GM12878 (cell line): ENCODE results near the gene RHBG. TPM values are rescaled to one million over a fixed set of nuclear protein-coding genes. Genes with fewer than 3 reads are reported as not detected.

Source experiments
- ATAC-seq: fragments of 200-7000 bp; cut with Tn5 transposase; 3 replicates; pipeline ENCODE4 v1.9.1; 2020; ENCODE audit warnings: mild to moderate bottlenecking, moderate library complexity
- BruUV-seq: library from RNA; stranded (reverse); fragments of 400-500 nt; replicated peaks from 2 replicates; lab custom pipeline; 2021; lab: Mats Ljungman, UMichigan
- CTCF ChIA-PET: fragments of 300-600 bp; sonication (Branson Sonifier 250); formaldehyde crosslinking; extraction: SDS; loops from one replicate; lab custom pipeline; 2021; ENCODE audit warnings: inconsistent platforms; lab: Yijun Ruan, JAX
- POLR2A ChIA-PET: fragments of 350-600 bp; formaldehyde crosslinking; extraction: SDS; loops from one replicate; lab custom pipeline; 2021; ENCODE audit warnings: inconsistent platforms; lab: Charles Lee
- RAD21 ChIA-PET: fragments of 300-600 bp; sonication (Branson Sonifier 250); formaldehyde crosslinking; loops from one replicate; lab custom pipeline; 2023; ENCODE audit warnings: antibody characterized with exemption; ENCODE audit not compliant: unreplicated experiment; lab: Charles Lee
- SMC1A ChIA-PET: fragments of 300-600 bp; sonication (Branson Sonifier 250); formaldehyde crosslinking; loops from one replicate; lab custom pipeline; 2023; ENCODE audit not compliant: unreplicated experiment, uncharacterized antibody; lab: Charles Lee
- DNase-seq: peaks from one replicate; pipeline ENCODE4 v3.0.0-alpha.2; 2011; ENCODE audit warnings: low read depth, low spot score
- FAIRE-seq: peaks from 3 replicates; lab custom pipeline; 2011; peaks lifted over from hg19 to GRCh38; lab: Jason Lieb, UNC
- H2AFZ ChIP-seq: 2 replicates; pipeline ENCODE4 v1.6.0; 2011; ENCODE audit warnings: low read depth, low read length, control low read depth; ENCODE audit not compliant: control insufficient read depth
- H3K27ac ChIP-seq: 2 replicates; pipeline ENCODE4 v1.5.1; 2011; ENCODE audit warnings: control low read depth; ENCODE audit not compliant: control insufficient read depth, insufficient read depth
- H3K27me3 ChIP-seq, 2 experiments: replicated peaks in 1 of 2; 2 replicates each; pipeline versions ENCODE4 v1.6.0 to v1.6.1; 2011; ENCODE audit warnings: low read length in 1 of 2; ENCODE audit not compliant: control insufficient read depth in 2 of 2, insufficient read depth in 2 of 2
- H3K36me3 ChIP-seq, 2 experiments: 2 replicates each; pipeline ENCODE4 v1.5.1; 2011; ENCODE audit warnings: low read length in 1 of 2; ENCODE audit not compliant: control insufficient read depth in 2 of 2, insufficient read depth in 2 of 2
- H3K4me1 ChIP-seq: 2 replicates; pipeline ENCODE4 v1.6.1; 2011; ENCODE audit warnings: mild to moderate bottlenecking, low read length, moderate library complexity, mixed read lengths; ENCODE audit not compliant: control insufficient read depth, insufficient read depth
- H3K4me2 ChIP-seq: 2 replicates; pipeline ENCODE4 v1.6.0; 2011; ENCODE audit warnings: control low read depth; ENCODE audit not compliant: control insufficient read depth, insufficient read depth
- H3K4me3 ChIP-seq: fragments of 200-600 bp; sonication (generic); 2 replicates; pipeline ENCODE4 v1.5.1; 2016
- H3K79me2 ChIP-seq: 2 replicates; pipeline ENCODE4 v1.6.0; 2011; ENCODE audit warnings: low read length; ENCODE audit not compliant: control insufficient read depth, insufficient read depth
- H3K9ac ChIP-seq: 2 replicates; pipeline ENCODE4 v1.8.0; 2011; ENCODE audit warnings: low read length, control low read depth, mixed read lengths; ENCODE audit not compliant: control insufficient read depth, insufficient read depth
- H3K9me3 ChIP-seq: replicated peaks from 3 replicates; pipeline ENCODE4 v1.5.1; 2011; ENCODE audit warnings: mild to moderate bottlenecking, low read length; ENCODE audit not compliant: control insufficient read depth, insufficient read depth
- H4K20me1 ChIP-seq: 2 replicates; pipeline ENCODE4 v1.6.0; 2011; ENCODE audit not compliant: control insufficient read depth, insufficient read depth
- BCLAF1 ChIP-seq: fragments of 450-650 bp; IDR thresholded peaks from 2 replicates; pipeline ENCODE4 v1.6.1; 2017; ENCODE audit warnings: antibody characterized with exemption, mild to moderate bottlenecking, moderate library complexity
- BMI1 ChIP-seq: fragments of 450-650 bp; IDR thresholded peaks from 2 replicates; pipeline ENCODE4 v1.6.1; 2016; ENCODE audit warnings: mild to moderate bottlenecking, moderate library complexity, borderline replicate concordance
- CBX3 ChIP-seq: fragments of 200-600 bp; sonication (generic); IDR thresholded peaks from 2 replicates; pipeline ENCODE4 v1.6.1; 2016; ENCODE audit warnings: low read depth, borderline replicate concordance
- E2F8 ChIP-seq: fragments of 450-650 bp; IDR thresholded peaks from 2 replicates; pipeline ENCODE4 v1.6.1; 2018; ENCODE audit warnings: mild to moderate bottlenecking, low read depth, moderate library complexity; ENCODE audit not compliant: partially characterized antibody
- GATAD2B ChIP-seq: fragments of 450-650 bp; conservative IDR thresholded peaks from 2 replicates; pipeline ENCODE4 v1.6.1; 2017; ENCODE audit warnings: low read depth, mild to moderate bottlenecking, moderate library complexity
- NKRF ChIP-seq: fragments of 450-650 bp; conservative IDR thresholded peaks from 2 replicates; pipeline ENCODE4 v1.6.1; 2017; ENCODE audit warnings: mild to moderate bottlenecking, moderate library complexity
- SMAD1 ChIP-seq: fragments of 450-650 bp; IDR thresholded peaks from 2 replicates; pipeline ENCODE4 v1.6.1; 2018; ENCODE audit warnings: mild to moderate bottlenecking, low read depth; ENCODE audit not compliant: partially characterized antibody
- TBL1XR1 ChIP-seq: IDR thresholded peaks from 2 replicates; pipeline ENCODE4 v1.6.1; 2012; ENCODE audit warnings: low read depth, low read length, improper control_type of control experiment
- YY1 ChIP-seq: IDR thresholded peaks from 2 replicates; pipeline ENCODE4 v1.6.1; 2011; ENCODE audit warnings: low read depth, mild to moderate bottlenecking, low read length
- ZBTB4 ChIP-seq: fragments of 450-650 bp; formaldehyde crosslinking; IDR thresholded peaks from 2 replicates; pipeline ENCODE4 v1.4.0; 2022; ENCODE audit warnings: mild to moderate bottlenecking, moderate library complexity
- ZNF274 ChIP-seq: IDR thresholded peaks from one replicate; pipeline ENCODE4 v1.8.0; 2011; ENCODE audit not compliant: insufficient read length, insufficient read depth
- WGBS: methylation state at CpG from one replicate; pipeline ENCODE4 v1.1.6; 2016; ENCODE audit warnings: low lambda C conversion rate; ENCODE audit not compliant: insufficient replicate concordance, insufficient coverage; ENCODE audit errors: missing lambda C conversion rate; 5-methylcytosine and 5-hydroxymethylcytosine counted together
- in situ Hi-C: fragments of 300-500 bp; cut with MboI; formaldehyde crosslinking; loops from 9 replicates; pipeline ENCODE4 v1.14.3; 2018; ENCODE audit warnings: mixed read lengths
- intact Hi-C: fragments of 100-400 bp; cut with micrococcal nuclease; formaldehyde crosslinking; loops from one replicate; pipeline ENCODE4 v1.14.2; 2022; ENCODE audit not compliant: unreplicated experiment
- polyA plus RNA-seq, 11 experiments: library from polyadenylated mRNA; depleted of rRNA in 4 of 11; unstranded in 6 of 11; stranded (reverse) in 5 of 11; fragments of >200 nt; fragmentation: Nextera tagmentation in 4 of 11; fragmentation: Illumina TruSeq in 1 of 11; extraction: Ambion mirVana in 4 of 11; extraction: Trizol in 1 of 11; gene quantifications; 1 replicate in 1 of 11; 2 replicates in 10 of 11; pipeline versions ENCODE4 v1.2.1 to v1.2.3, GENCODE V29; 2011 to 2016; ENCODE audit warnings: inconsistent platforms in 2 of 11, missing spikeins in 2 of 11, low read depth in 1 of 11
- total RNA-seq, 4 experiments: library from RNA; depleted of rRNA in 3 of 4; stranded (reverse); fragments of >200 nt in 3 of 4; fragmentation: Illumina TruSeq in 1 of 4; extraction: Trizol in 1 of 4; gene quantifications; 2 replicates each; pipeline versions ENCODE4 v1.2.1 to v1.2.3, GENCODE V29; 2013 to 2021

Gene RHBG
- total and polyA plus RNA-seq, 10 of the 15 experiments (the other 5 are each of a cell fraction or from before 2014, with no cell fraction given): not detected

GRCh38 chr1:156358641-156359040 lies 10.4 kb upstream of the RHBG start:
- ChIA-PET POLR2A (no interaction called here), RAD21 (interaction anchor here (0.8 to 1.5 kb wide), 5 partner anchors 79 to 166 kb away, joined by 3 to 4 read pairs (median 4); no protein-coding TSS in a partner anchor), CTCF (interaction anchor here (0.6 to 3.2 kb wide), 20 partner anchors 11 to 250 kb away, joined by 3 to 25 read pairs (median 4); partner anchors contain the start of gene SMG5)
- FAIRE-seq (no peak), DNase-seq (no peak), ATAC-seq (no peak)
- peaks cover 2% of the 10 kb centered on the region in 2 experiments; a peak in 2 of 4 replicates for H3K27me3 ChIP-seq
- 13% methylated on average over 1 of the region's 1 CpG for WGBS
- H3K9me3 ChIP-seq: no peaks in the 10 kb centered on the region
- no peak overlapping the region for H3K4me2 ChIP-seq
- no peaks in the 10 kb centered on the region for H3K79me2 ChIP-seq
- no peak overlapping the region for H3K9ac ChIP-seq
- intact Hi-C loops: no loop called here
- TF ChIP-seq ZNF274 (no peak), BMI1 (no peak), TBL1XR1 (no peak), SMAD1 (no peak), GATAD2B (no peak), YY1 (no peak), BCLAF1 (no peak), E2F8 (no peak), NKRF (no peak), ZBTB4 (CRISPR knock-in tag) (no peak), CBX3 (no peak)
- TF ChIP-seq, all 136 proteins: peak for 0
- no peak overlapping the region for H3K4me3 ChIP-seq
- BruUV-seq: no TSS peak
- no peak overlapping the region for H2AFZ ChIP-seq
- no peak overlapping the region for H3K27ac ChIP-seq
- in situ Hi-C loops: no loop called here
- H4K20me1 ChIP-seq: no peaks in the 10 kb centered on the region
- no peaks in the 10 kb centered on the region for H3K36me3 ChIP-seq
- SMC1A ChIA-PET: interaction anchor here (0.6 to 2.0 kb wide), 5 partner anchors 14 to 243 kb away, joined by 3 to 8 read pairs (median 3); no protein-coding TSS in a partner anchor
- 0 out of 2 replicates have a peak, but pooled peaks cover 2% of the 10 kb centered on the region for H3K4me1 ChIP-seq
